IMR-90 (cell line): Measurements from ENCODE around the gene PLCB4. TPM values are rescaled to one million over a fixed set of nuclear protein-coding genes. Genes with fewer than 3 reads are reported as not detected.

Experiments
- ATAC-seq: fragments of 200-7000 bp; cut with Tn5 transposase; 2 replicates; pipeline ENCODE4 v1.9.1; 2020; ENCODE audit warnings: low read depth, mild to moderate bottlenecking, moderate library complexity
- BruUV-seq: library from RNA; stranded (reverse); fragments of 400-500 nt; replicated peaks from 2 replicates; lab custom pipeline; 2021; lab: Mats Ljungman, UMichigan
- CTCF ChIA-PET: fragments of 300-600 bp; formaldehyde crosslinking; extraction: SDS; loops from one replicate; lab custom pipeline; 2021; ENCODE audit warnings: antibody characterized with exemption; lab: Yijun Ruan, JAX
- POLR2A ChIA-PET: fragments of 300-600 bp; sonication (Branson Sonifier 250); formaldehyde crosslinking; loops from one replicate; lab custom pipeline; 2022; ENCODE audit warnings: antibody characterized with exemption; ENCODE audit not compliant: unreplicated experiment; lab: Charles Lee
- DNase-seq: peaks from one replicate; pipeline ENCODE4 v3.0.0; 2013
- H2AFZ ChIP-seq: replicated peaks from 2 replicates; pipeline ENCODE3; 2013; ENCODE audit warnings: low read length, mild to moderate bottlenecking; ENCODE audit not compliant: poor library complexity
- H2AK5ac ChIP-seq: 2 replicates; pipeline ENCODE4 v1.6.1; 2013; ENCODE audit warnings: low read depth, low read length, inconsistent platforms
- H2AK9ac ChIP-seq: replicated peaks from 2 replicates; pipeline ENCODE3; 2013; ENCODE audit warnings: mild to moderate bottlenecking, low read depth, low read length, moderate library complexity; ENCODE audit not compliant: poor library complexity
- H2BK120ac ChIP-seq: 2 replicates; pipeline ENCODE4 v1.6.1; 2013; ENCODE audit warnings: low read depth, low read length, inconsistent platforms
- H2BK15ac ChIP-seq: 3 replicates; pipeline ENCODE4 v1.6.1; 2013; ENCODE audit warnings: low read depth, low read length, inconsistent platforms
- H2BK20ac ChIP-seq: 2 replicates; pipeline ENCODE4 v1.6.1; 2013; ENCODE audit warnings: low read depth, mild to moderate bottlenecking, inconsistent platforms, low read length, moderate library complexity
- H2BK5ac ChIP-seq: 2 replicates; pipeline ENCODE4 v1.6.1; 2013; ENCODE audit warnings: mild to moderate bottlenecking, low read depth, low read length, inconsistent platforms; ENCODE audit not compliant: poor library complexity, severe bottlenecking
- H3K14ac ChIP-seq: replicated peaks from 2 replicates; pipeline ENCODE4 v1.6.1; 2013; ENCODE audit warnings: low read depth, low read length, inconsistent platforms
- H3K18ac ChIP-seq: 2 replicates; pipeline ENCODE4 v1.6.1; 2013; ENCODE audit warnings: low read depth, low read length, control low read depth
- H3K23ac ChIP-seq: 2 replicates; pipeline ENCODE4 v1.6.1; 2013; ENCODE audit warnings: low read depth, low read length, inconsistent platforms
- H3K27ac ChIP-seq: 2 replicates; pipeline ENCODE4 v1.5.1; 2013; ENCODE audit warnings: mild to moderate bottlenecking, control low read depth, low read length; ENCODE audit not compliant: insufficient read depth
- H3K27me3 ChIP-seq: 2 replicates; pipeline ENCODE4 v1.6.1; 2013; ENCODE audit warnings: low read length; ENCODE audit not compliant: control insufficient read depth, insufficient read depth
- H3K36me3 ChIP-seq: 2 replicates; pipeline ENCODE4 v1.6.1; 2013; ENCODE audit warnings: low read length, mixed read lengths; ENCODE audit not compliant: control insufficient read depth, insufficient read depth
- H3K4ac ChIP-seq: 2 replicates; pipeline ENCODE4 v1.6.1; 2013; ENCODE audit warnings: low read depth, low read length, inconsistent platforms
- H3K4me1 ChIP-seq: 2 replicates; pipeline ENCODE4 v1.6.1; 2013; ENCODE audit warnings: low read length, mixed read lengths; ENCODE audit not compliant: control insufficient read depth, insufficient read depth
- H3K4me2 ChIP-seq: 2 replicates; pipeline ENCODE4 v1.6.1; 2013; ENCODE audit warnings: low read depth, mild to moderate bottlenecking, control low read depth, low read length, moderate library complexity
- H3K4me3 ChIP-seq: 2 replicates; pipeline ENCODE4 v1.5.1; 2013; ENCODE audit warnings: low read depth, mild to moderate bottlenecking, control low read depth, low read length, moderate library complexity; ENCODE audit not compliant: insufficient read depth
- H3K56ac ChIP-seq: 2 replicates; pipeline ENCODE4 v1.6.1; 2013; ENCODE audit warnings: low read length, inconsistent platforms; ENCODE audit not compliant: insufficient read depth; ENCODE audit errors: extremely low read depth
- H3K79me1 ChIP-seq, 2 experiments: 2 replicates each; pipeline ENCODE4 v1.6.1; 2013; ENCODE audit warnings: low read length in 2 of 2, inconsistent platforms in 1 of 2, low read depth in 1 of 2
- H3K9ac ChIP-seq: 2 replicates; pipeline ENCODE4 v1.6.1; 2013; ENCODE audit warnings: low read depth, low read length, control low read depth
- H3K9me1 ChIP-seq: 2 replicates; pipeline ENCODE4 v1.6.1; 2013; ENCODE audit warnings: low read length, inconsistent platforms; ENCODE audit not compliant: insufficient read depth
- H3K9me3 ChIP-seq: 2 replicates; pipeline ENCODE4 v1.6.1; 2013; ENCODE audit warnings: low read length; ENCODE audit not compliant: control insufficient read depth, insufficient read depth
- H4K20me1 ChIP-seq: 2 replicates; pipeline ENCODE4 v1.6.1; 2013; ENCODE audit warnings: low read length, inconsistent platforms; ENCODE audit not compliant: insufficient read depth
- H4K5ac ChIP-seq: 2 replicates; pipeline ENCODE4 v1.6.1; 2013; ENCODE audit warnings: mild to moderate bottlenecking, low read depth, low read length, control low read depth
- H4K8ac ChIP-seq, 2 experiments: 2 replicates each; pipeline ENCODE4 v1.6.1; 2013; ENCODE audit warnings: low read depth in 2 of 2, low read length in 2 of 2, control low read depth in 1 of 2, inconsistent platforms in 1 of 2
- H4K91ac ChIP-seq: 2 replicates; pipeline ENCODE4 v1.6.1; 2013; ENCODE audit warnings: low read depth, low read length, inconsistent platforms; ENCODE audit not compliant: insufficient read depth
- FOS ChIP-seq: fragments of 150-350 bp; IDR thresholded peaks from 2 replicates; pipeline ENCODE4 v1.6.1; 2016; ENCODE audit warnings: low read depth, low read length
- MAZ ChIP-seq: IDR thresholded peaks from 2 replicates; pipeline ENCODE4 v1.6.1; 2012; ENCODE audit warnings: low read depth, mild to moderate bottlenecking, low read length, improper control_type of control experiment, moderate library complexity, borderline replicate concordance
- MXI1 ChIP-seq: IDR thresholded peaks from 2 replicates; pipeline ENCODE4 v1.6.1; 2012; ENCODE audit warnings: low read depth, mild to moderate bottlenecking, low read length, moderate library complexity, borderline replicate concordance
- NFE2L2 ChIP-seq: fragments of 150-350 bp; IDR thresholded peaks from 2 replicates; pipeline ENCODE4 v1.6.1; 2016; ENCODE audit warnings: low read depth, mild to moderate bottlenecking, low read length
- SMC3 ChIP-seq: fragments of 150-350 bp; IDR thresholded peaks from 2 replicates; pipeline ENCODE4 v1.6.1; 2016; ENCODE audit warnings: low read depth, mild to moderate bottlenecking, antibody characterized with exemption, low read length, moderate library complexity
- WGBS, 2 experiments: methylation state at CpG; one replicate each; pipeline versions ENCODE4 v1.1.5 to v1.1.7; 2013; ENCODE audit warnings: missing lambda C conversion rate in 2 of 2; ENCODE audit not compliant: insufficient read length in 1 of 2; ENCODE audit errors: extremely low coverage in 2 of 2; 5-methylcytosine and 5-hydroxymethylcytosine counted together
- dilution Hi-C: fragments of 300-500 bp; cut with HindIII; formaldehyde crosslinking; loops from one replicate; pipeline ENCODE4 v1.14.3; 2018; ENCODE audit warnings: low sequenced_read_pairs; ENCODE audit not compliant: unreplicated experiment
- in situ Hi-C: fragments of 300-500 bp; cut with MboI; formaldehyde crosslinking; loops from 3 replicates; pipeline ENCODE4 v1.14.3; 2019; ENCODE audit warnings: low sequenced_read_pairs, inconsistent platforms, mixed read lengths
- intact Hi-C: fragments of 100-400 bp; cut with micrococcal nuclease; formaldehyde crosslinking; loops from 2 replicates; pipeline ENCODE4 v1.10.0; 2022
- polyA plus RNA-seq, 3 experiments: library from polyadenylated mRNA; depleted of rRNA; stranded (reverse); fragments of >200 nt; gene quantifications; 2 replicates each; pipeline ENCODE4 v1.2.3, GENCODE V29; 2012; ENCODE audit warnings: low replicate concordance in 1 of 3
- total RNA-seq: library from RNA; depleted of rRNA; stranded (reverse); fragments of >200 nt; gene quantifications from 2 replicates; pipeline ENCODE4 v1.2.3, GENCODE V29; 2012
- TF ChIP-seq, protein P1 (sequence below): fragments of 150-350 bp; IDR thresholded peaks from 2 replicates; pipeline ENCODE4 v1.6.1; 2017; ENCODE audit warnings: mild to moderate bottlenecking, antibody characterized with exemption, low read length, low read depth

The PLCB4 gene
- total and polyA plus RNA-seq, 2 of the 4 experiments (the other 2 are of a cell fraction): 12.5 to 24.0 TPM

DNA sequence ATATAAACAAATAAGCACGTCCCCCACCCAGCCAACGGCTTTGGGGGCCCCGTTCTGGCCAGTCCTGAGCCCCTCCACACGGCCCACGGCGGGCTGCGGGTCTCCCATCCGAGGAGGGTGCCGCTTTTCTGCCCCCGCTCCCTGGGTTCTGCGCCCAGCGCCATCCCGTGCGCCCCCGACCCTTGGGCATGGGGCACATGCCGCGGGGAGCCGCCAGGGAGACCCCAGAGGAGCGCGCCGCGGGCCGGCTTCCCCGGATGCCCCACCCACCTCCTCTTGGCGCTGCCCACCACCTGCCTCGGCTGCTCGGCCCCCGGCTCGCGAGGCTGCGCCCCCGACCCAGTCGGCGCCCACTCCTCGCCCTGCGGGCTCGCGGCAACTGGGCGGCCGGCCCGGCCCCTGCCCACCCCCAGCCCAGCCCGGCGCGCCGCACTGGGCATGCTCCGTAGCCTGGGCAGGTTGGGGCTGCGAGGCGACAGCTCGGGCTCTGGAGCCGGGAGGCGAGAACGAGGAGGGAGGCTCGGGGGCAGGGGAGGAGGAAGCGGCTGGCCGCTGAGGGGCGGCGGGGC is 570 bp upstream of the PLCB4 start:
- Histone ChIP-seq H3K4me1 (peaks cover 6% of the 10 kb centered on the region), H3K23ac (peak overlapping the region; percentile 97; the same call in 1 of the 2 replicates), H3K18ac (peak overlapping the region; percentile 11), H3K79me1 (peaks cover 9 to 31% of the 10 kb centered on the region in 2 experiments; a peak in 3 of 4 replicates), H3K9me3 (no peaks in the 10 kb centered on the region), H3K9ac (peak overlapping the region; percentile 68), H3K14ac (peak overlapping the region; percentile 76), H3K4me2 (peak overlapping the region; percentile 74), H4K91ac (peak overlapping the region; percentile 90), H4K8ac (peak overlapping the region; percentile 75 to 79), H3K27ac (peak overlapping the region; percentile 68), H2BK5ac (peak overlapping the region; percentile 97), H2BK20ac (peak overlapping the region; percentile 54; the same call in 1 of the 2 replicates), H3K9me1 (peaks cover 7% of the 10 kb centered on the region; the same call in 1 of the 2 replicates), H3K36me3 (no peaks in the 10 kb centered on the region), H2BK15ac (peak overlapping the region; percentile 75; the same call in 2 of the 3 replicates), H3K4me3 (peak overlapping the region; percentile 92), H2AK5ac (peak overlapping the region; percentile 85; the same call in 1 of the 2 replicates), H4K5ac (peak overlapping the region; percentile 8), H2AK9ac (peak overlapping the region; percentile 97), H3K27me3 (no peaks in the 10 kb centered on the region), H2BK120ac (peak overlapping the region; percentile 88), H3K4ac (peak overlapping the region; percentile 92), H3K56ac (peak overlapping the region; percentile 95; the same call in 1 of the 2 replicates), H4K20me1 (peaks cover 12% of the 10 kb centered on the region; the same call in 1 of the 2 replicates), H2AFZ (peak overlapping the region; percentile 91)
- in situ Hi-C loops: no loop called here
- DNase-seq: peak; percentile 41
- ChIA-PET CTCF (interaction anchor here (0.6 to 1.0 kb wide), 2 partner anchors 30 to 311 kb away, joined by 3 to 4 read pairs; no protein-coding TSS in a partner anchor), POLR2A (interaction anchor here (0.6 to 1.3 kb wide), 4 partner anchors 13 to 220 kb away, joined by 3 to 12 read pairs (median 4); no protein-coding TSS in a partner anchor)
- intact Hi-C loops: loop anchor here (1.0 to 5.0 kb wide), 6 partner anchors 34 to 311 kb away; no protein-coding TSS in a partner anchor
- peak; percentile 68 for ATAC-seq
- 0% methylated on average over 25 of the region's 57 CpGs; no CpG with 5 or more reads in 1 of the 2 experiments for WGBS, 2 experiments
- BruUV-seq: no TSS peak
- TF ChIP-seq SMC3: no peak
- TF ChIP-seq, protein P1, sequence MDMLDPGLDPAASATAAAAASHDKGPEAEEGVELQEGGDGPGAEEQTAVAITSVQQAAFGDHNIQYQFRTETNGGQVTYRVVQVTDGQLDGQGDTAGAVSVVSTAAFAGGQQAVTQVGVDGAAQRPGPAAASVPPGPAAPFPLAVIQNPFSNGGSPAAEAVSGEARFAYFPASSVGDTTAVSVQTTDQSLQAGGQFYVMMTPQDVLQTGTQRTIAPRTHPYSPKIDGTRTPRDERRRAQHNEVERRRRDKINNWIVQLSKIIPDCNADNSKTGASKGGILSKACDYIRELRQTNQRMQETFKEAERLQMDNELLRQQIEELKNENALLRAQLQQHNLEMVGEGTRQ: no peak
- TF ChIP-seq MAZ: peak; percentile 65; the same call in 1 of the 2 replicates
- peak; percentile 16; the same call in 1 of the 2 replicates for TF ChIP-seq MXI1
- no peak for TF ChIP-seq NFE2L2
- no peak for TF ChIP-seq FOS
- dilution Hi-C loops: no loop called here
